MM.1S (cell line): Measurements from ENCODE around the gene HTR1D.

Experiments used
- DNase-seq: peaks from one replicate; pipeline ENCODE4 v3.0.0-alpha.2; 2015
- H2AFZ ChIP-seq: fragments of 300-600 bp; sonication (generic); 2 replicates; pipeline ENCODE4 v1.6.0; 2016; ENCODE audit warnings: antibody characterized with exemption, low read length
- H3F3A ChIP-seq: fragments of 300-600 bp; sonication (generic); 2 replicates; pipeline ENCODE4 v1.6.1; 2016; ENCODE audit warnings: mild to moderate bottlenecking, antibody characterized with exemption, low read length, moderate library complexity, mixed read lengths; ENCODE audit not compliant: insufficient read depth
- H3K27ac ChIP-seq: fragments of 300-600 bp; sonication (generic); 2 replicates; pipeline ENCODE4 v1.5.1; 2016; ENCODE audit warnings: mild to moderate bottlenecking, low read length
- H3K27me3 ChIP-seq: fragments of 300-600 bp; sonication (generic); replicated peaks from 2 replicates; pipeline ENCODE4 v1.6.0; 2016; ENCODE audit warnings: low read length; ENCODE audit not compliant: insufficient read depth
- H3K36me3 ChIP-seq: fragments of 300-600 bp; sonication (generic); replicated peaks from 2 replicates; pipeline ENCODE4 v1.6.1; 2016; ENCODE audit warnings: mild to moderate bottlenecking, low read length, mixed read lengths; ENCODE audit not compliant: insufficient read depth
- H3K4me1 ChIP-seq: fragments of 300-600 bp; sonication (generic); 2 replicates; pipeline ENCODE4 v1.6.1; 2016; ENCODE audit warnings: low read length, mixed read lengths
- H3K4me2 ChIP-seq: fragments of 300-600 bp; sonication (generic); 2 replicates; pipeline ENCODE4 v1.6.0; 2016; ENCODE audit warnings: low read depth, low read length
- H3K4me3 ChIP-seq: fragments of 300-600 bp; sonication (generic); 2 replicates; pipeline ENCODE4 v1.5.1; 2016; ENCODE audit warnings: low read length, mixed read lengths
- H3K79me2 ChIP-seq: fragments of 300-600 bp; sonication (generic); 2 replicates; pipeline ENCODE4 v1.6.1; 2016; ENCODE audit warnings: mixed run types, low read length, mixed read lengths
- H3K9ac ChIP-seq: fragments of 300-600 bp; sonication (generic); 2 replicates; pipeline ENCODE4 v1.6.1; 2016; ENCODE audit warnings: low read length, mixed read lengths
- H3K9me2 ChIP-seq: fragments of 300-600 bp; sonication (generic); replicated peaks from 2 replicates; pipeline ENCODE4 v1.6.1; 2016; ENCODE audit warnings: mild to moderate bottlenecking, low read length, mixed read lengths; ENCODE audit not compliant: insufficient read depth
- H3K9me3 ChIP-seq: fragments of 300-600 bp; sonication (generic); replicated peaks from 2 replicates; pipeline ENCODE4 v1.6.1; 2016; ENCODE audit warnings: mild to moderate bottlenecking, low read length, mixed read lengths; ENCODE audit not compliant: insufficient read depth
- H4K20me1 ChIP-seq: fragments of 300-600 bp; sonication (generic); 2 replicates; pipeline ENCODE4 v1.6.1; 2016; ENCODE audit warnings: mild to moderate bottlenecking, low read length, moderate library complexity, mixed read lengths; ENCODE audit not compliant: insufficient read depth
- CTCF ChIP-seq: fragments of 300-600 bp; sonication (generic); IDR thresholded peaks from 2 replicates; pipeline ENCODE4 v1.5.1; 2016; ENCODE audit warnings: antibody characterized with exemption, low read length, mixed read lengths
- EZH2 ChIP-seq: fragments of 300-600 bp; sonication (generic); optimal IDR thresholded peaks from 2 replicates; pipeline ENCODE3; 2017; ENCODE audit warnings: low read depth, mild to moderate bottlenecking, antibody characterized with exemption, low read length, mixed read lengths
- EZH2phosphoT487 ChIP-seq: fragments of 300-600 bp; sonication (generic); IDR thresholded peaks from 2 replicates; pipeline ENCODE4 v1.6.1; 2018; ENCODE audit warnings: antibody characterized with exemption, low read length

HTR1D gene

DNA sequence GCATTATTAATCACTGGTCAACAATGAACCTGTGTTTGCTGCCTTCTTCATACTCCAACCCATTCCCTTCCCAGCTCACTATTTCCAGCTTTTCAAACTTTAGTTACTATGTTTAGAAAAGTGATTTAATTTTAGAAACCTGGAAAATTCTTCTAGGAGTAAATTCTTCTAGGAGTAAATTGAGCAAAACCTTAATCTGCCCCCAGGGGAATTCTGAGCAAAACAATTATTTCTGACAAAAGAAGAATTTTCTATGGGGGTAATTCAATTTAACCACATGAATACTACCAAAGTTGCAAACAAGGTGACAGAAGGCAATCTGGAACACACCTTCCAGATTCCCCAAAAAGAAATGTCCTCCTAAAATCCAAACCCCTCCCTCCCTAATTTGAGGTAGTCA lies 50.4 kb downstream of the HTR1D start:
- Histone ChIP-seq H3K79me2 (peaks cover 20% of the 10 kb centered on the region), H3K9ac (no peak overlapping the region), H3K27me3 (no peaks in the 10 kb centered on the region), H3K36me3 (no peaks in the 10 kb centered on the region), H3K27ac (no peak overlapping the region), H3K4me2 (peak overlapping the region; percentile 91; the same call in 1 of the 2 replicates), H3K9me2 (no peaks in the 10 kb centered on the region), H3F3A (no peaks in the 10 kb centered on the region), H3K9me3 (no peaks in the 10 kb centered on the region), H4K20me1 (no peaks in the 10 kb centered on the region), H3K4me3 (no peak overlapping the region), H2AFZ (no peak overlapping the region), H3K4me1 (no peaks in the 10 kb centered on the region)
- TF ChIP-seq EZH2phosphoT487 (no peak), CTCF (no peak), EZH2 (no peak)
- DNase-seq, result no peak

DNA sequence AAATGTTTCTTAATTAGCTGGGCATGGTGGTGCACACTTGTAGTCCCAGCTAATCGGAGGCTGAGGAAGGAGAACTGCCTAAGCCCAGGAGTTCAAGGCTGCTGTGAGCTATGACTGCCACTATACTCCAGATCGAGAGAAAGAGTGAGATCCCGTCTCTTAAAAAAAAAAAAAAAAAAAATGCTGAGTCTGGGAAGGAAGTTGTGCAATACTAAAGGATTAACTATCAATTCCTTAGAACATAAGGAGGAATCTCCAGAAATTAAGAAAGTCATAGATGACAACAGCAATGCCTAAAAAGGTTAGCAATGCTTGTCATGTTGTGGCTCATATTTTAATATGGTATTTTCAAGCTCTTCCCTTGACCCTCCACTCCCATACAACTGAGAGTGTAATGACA lies 53.9 kb downstream of the HTR1D start:
- H3K27me3 ChIP-seq, result no peaks in the 10 kb centered on the region
- H3K9ac ChIP-seq, result no peak overlapping the region
- no peak overlapping the region for H3K4me3 ChIP-seq
- no peak for DNase-seq
- H3K27ac ChIP-seq, result no peak overlapping the region
- TF ChIP-seq CTCF (no peak), EZH2 (no peak), EZH2phosphoT487 (no peak)
- no peaks in the 10 kb centered on the region for H3K9me3 ChIP-seq
- H3K4me1 ChIP-seq, result no peaks in the 10 kb centered on the region
- H3K9me2 ChIP-seq, result no peaks in the 10 kb centered on the region
- H2AFZ ChIP-seq, result no peak overlapping the region
- H4K20me1 ChIP-seq, result no peaks in the 10 kb centered on the region
- H3F3A ChIP-seq, result no peaks in the 10 kb centered on the region
- no peak overlapping the region for H3K4me2 ChIP-seq
- no peaks in the 10 kb centered on the region for H3K36me3 ChIP-seq
- H3K79me2 ChIP-seq, result peaks cover 20% of the 10 kb centered on the region

DNA sequence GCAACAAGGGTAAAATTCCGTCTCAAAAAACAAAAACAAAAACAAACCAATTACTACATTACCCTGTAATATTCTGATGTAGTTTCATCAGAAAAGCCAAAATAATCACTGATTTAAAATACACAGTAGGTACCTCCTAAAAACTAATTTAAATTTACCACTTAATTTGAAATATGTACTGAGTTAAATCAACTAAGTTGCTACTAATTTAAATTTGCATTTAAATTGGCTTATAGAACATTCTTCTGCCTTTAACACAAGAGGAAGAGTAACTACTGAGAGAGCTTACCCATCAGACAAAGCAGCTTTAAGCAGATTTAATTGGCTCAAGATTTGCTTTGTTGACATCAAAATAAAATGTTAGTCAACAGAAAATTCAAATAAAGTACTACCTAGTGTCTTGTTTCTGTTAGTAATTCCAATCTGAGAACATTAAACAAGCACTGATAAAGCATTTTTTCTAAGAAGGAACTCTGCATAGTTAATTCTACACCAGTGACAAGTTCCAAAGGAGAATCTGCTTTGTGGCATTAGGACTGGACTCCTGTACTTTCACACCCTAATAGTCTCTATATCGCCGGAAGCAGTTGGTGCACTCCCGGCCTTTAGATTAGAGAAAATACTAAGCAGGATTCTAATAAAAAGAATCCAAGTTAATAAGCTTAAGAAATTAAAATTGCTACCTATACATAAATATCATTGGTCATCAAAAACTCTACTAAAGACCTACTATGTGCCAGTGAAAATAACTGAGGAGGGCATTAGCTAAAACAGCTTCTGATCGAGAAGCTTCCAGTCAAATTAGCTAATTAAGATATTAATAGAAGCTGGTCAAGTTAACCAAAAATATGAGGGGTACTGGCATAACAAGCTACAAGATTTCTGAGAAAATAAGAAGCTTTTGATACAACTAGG lies 57.1 kb downstream of the HTR1D start:
- Histone ChIP-seq H4K20me1 (no peaks in the 10 kb centered on the region), H3K4me3 (no peak overlapping the region), H3K79me2 (peaks cover 13% of the 10 kb centered on the region; the same call in 1 of the 2 replicates)

More for the DNA sequence above, 57.1 kb downstream of the HTR1D start:
- H3K27me3 ChIP-seq, result no peaks in the 10 kb centered on the region
- TF ChIP-seq EZH2phosphoT487, result no peak
- no peak for TF ChIP-seq CTCF
- no peak for TF ChIP-seq EZH2
- no peak overlapping the region for H3K9ac ChIP-seq
- no peaks in the 10 kb centered on the region for H3K36me3 ChIP-seq
- no peak overlapping the region for H2AFZ ChIP-seq
- no peak overlapping the region for H3K27ac ChIP-seq
- no peaks in the 10 kb centered on the region for H3F3A ChIP-seq
- no peaks in the 10 kb centered on the region for H3K9me2 ChIP-seq
- no peak for DNase-seq
- 0 out of 2 replicates have a peak, but pooled peaks cover 3% of the 10 kb centered on the region for H3K4me1 ChIP-seq
- H3K9me3 ChIP-seq, result no peaks in the 10 kb centered on the region
- H3K4me2 ChIP-seq, result no peak overlapping the region
